Choroid plexus epithelial cell (primary cell): ENCODE measurements around the gene HDLBP.

Source experiments
- DNase-seq: peaks from one replicate; pipeline ENCODE4 v3.0.0-alpha.2; 2010; ENCODE audit warnings: low read depth
- H3K4me3 ChIP-seq: 2 replicates; pipeline ENCODE4 v1.5.1; 2011; ENCODE audit warnings: low read depth, mild to moderate bottlenecking, control low read depth, low read length, moderate library complexity
- TF ChIP-seq, protein P1 (sequence below): conservative IDR thresholded peaks from 2 replicates; pipeline ENCODE4 v1.5.1; 2011; ENCODE audit warnings: low read depth, mild to moderate bottlenecking, control low read depth, inconsistent platforms, low read length, moderate library complexity

Gene HDLBP

DNA sequence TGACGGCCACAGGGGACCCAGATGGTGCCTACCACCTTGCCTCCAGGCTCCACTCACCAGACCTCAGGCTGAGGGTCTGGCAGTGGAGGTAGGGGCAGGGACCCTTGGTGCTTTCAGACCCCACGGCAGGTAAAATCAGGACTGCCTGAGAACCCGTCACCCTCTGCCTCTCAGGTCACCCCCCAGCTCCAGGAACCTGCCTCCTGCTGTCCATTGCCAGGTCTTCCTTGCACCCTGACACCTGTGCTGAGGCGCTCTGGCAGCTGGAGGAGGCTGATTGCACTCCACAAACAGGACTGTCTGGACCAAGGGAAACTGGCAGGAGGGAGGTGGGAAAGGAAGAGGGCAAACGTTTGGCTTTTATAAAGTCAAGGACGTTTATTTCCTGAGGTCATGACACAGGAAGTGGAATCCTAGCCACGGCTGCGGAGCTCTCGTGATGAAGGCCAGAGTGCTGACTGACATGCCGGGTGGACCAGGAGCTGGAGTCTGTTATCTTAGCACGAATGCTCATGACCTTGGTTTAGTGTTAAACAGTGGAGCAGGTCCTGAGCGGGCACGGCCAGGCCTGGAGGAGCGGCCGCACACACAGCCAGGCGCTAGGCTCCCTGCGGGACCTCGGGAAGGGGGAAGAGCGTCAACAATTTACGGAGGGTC is 86.5 kb downstream of the HDLBP start:
- DNase-seq, result no peak
- no peak overlapping the region for H3K4me3 ChIP-seq
- TF ChIP-seq, protein P1, sequence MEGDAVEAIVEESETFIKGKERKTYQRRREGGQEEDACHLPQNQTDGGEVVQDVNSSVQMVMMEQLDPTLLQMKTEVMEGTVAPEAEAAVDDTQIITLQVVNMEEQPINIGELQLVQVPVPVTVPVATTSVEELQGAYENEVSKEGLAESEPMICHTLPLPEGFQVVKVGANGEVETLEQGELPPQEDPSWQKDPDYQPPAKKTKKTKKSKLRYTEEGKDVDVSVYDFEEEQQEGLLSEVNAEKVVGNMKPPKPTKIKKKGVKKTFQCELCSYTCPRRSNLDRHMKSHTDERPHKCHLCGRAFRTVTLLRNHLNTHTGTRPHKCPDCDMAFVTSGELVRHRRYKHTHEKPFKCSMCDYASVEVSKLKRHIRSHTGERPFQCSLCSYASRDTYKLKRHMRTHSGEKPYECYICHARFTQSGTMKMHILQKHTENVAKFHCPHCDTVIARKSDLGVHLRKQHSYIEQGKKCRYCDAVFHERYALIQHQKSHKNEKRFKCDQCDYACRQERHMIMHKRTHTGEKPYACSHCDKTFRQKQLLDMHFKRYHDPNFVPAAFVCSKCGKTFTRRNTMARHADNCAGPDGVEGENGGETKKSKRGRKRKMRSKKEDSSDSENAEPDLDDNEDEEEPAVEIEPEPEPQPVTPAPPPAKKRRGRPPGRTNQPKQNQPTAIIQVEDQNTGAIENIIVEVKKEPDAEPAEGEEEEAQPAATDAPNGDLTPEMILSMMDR, result no peak

DNA sequence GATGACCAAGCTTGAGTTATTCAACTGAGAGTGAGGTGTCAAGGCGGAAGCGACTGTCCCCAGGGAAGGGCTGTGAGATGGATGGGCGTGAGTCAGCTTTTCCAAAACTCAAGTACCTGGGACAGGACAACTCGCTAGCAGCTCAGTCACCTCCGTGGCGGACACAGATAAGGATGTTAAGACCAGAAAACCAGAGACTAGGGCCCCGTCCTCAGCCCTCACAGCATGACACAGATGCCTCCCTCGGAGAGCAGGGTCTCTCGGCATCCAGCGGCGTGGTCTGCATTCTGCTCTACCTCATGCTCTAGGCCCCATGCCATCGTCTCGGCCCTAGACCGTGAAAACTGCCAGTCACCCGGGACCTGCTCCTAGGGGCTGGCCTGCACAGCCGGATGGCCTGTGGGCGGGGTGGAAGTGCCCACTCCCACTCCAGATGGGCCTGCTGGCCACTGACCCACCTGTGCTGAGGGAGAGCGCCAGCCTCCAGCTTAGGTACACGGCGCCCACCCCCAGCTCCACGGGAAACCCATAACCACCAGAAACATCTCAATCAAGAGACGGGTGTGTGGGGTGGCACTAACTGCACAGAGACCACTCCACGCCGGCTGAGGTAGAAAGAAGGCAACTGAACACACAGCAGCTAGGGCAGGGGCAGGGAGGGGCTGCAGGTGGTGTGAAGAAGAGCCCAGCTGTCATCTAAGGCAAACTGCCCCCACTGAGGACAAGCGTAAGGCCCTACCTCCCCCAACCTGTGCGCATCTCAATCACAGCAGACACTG is 87.2 kb downstream of the HDLBP start:
- DNase-seq, result no peak
- H3K4me3 ChIP-seq, result no peak overlapping the region
- TF ChIP-seq, protein P1, result no peak

DNA sequence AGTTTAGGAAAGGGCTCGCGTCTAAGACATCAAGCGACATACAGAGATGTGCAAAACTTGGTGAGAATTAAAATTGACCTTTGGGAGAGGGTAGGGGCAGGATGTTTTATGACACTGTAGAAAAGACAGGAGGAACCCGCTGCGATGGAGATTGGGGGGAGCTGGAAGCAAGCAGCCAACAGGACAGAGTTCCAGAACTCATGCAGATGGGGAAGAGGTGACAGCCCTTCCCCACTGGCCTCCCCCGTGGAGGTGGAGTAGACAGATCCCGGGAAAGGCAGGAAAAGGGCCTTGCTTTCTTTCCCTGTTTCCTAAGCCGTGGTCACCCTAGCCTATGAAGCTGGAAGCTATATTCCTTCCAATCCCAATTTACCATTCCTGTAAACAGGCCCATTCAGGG is 87.9 kb downstream of the HDLBP start:
- H3K4me3 ChIP-seq, result no peak overlapping the region
- TF ChIP-seq, protein P1, result no peak
- no peak for DNase-seq

DNA sequence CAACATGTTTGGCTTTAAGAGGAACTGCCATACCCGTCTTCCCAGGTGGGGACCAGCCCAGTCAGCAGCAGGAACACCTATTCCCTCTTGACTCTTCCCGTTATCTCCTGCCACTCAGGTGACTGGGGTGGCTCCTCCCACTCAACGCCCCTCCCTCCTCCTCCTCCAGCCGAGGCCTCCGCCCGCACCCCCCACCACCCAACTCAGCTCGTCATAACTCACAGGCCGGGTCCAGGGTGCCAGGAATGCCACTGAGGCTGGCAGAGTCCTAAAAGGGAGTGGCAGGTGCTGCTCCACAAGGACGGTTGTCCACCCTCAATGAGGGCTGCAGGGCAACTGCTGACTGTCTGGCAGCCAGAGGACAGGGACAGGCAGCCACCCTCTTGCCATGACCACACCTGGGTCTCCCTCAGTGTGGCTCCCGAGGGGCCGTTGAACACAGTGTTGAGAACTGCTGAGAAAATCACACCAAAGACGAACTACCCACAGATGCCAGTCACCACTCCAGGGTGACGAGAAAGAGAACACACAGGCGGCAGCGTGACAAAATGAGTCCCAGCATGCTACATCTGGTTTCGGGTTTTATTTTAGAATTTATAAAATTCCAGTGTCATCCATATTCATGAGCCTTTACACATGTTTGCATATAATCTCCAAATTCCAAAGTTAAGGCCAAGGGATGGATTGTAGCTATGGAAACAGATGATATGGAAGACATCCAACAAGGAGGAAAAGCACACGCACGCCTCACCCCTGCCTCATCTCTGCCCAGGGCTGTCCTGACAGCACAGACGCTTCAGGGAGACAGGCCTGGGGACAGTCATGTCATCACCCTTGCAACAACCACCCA is 88.5 kb downstream of the HDLBP start:
- DNase-seq, result no peak
- TF ChIP-seq, protein P1, result no peak
- no peak overlapping the region for H3K4me3 ChIP-seq

DNA sequence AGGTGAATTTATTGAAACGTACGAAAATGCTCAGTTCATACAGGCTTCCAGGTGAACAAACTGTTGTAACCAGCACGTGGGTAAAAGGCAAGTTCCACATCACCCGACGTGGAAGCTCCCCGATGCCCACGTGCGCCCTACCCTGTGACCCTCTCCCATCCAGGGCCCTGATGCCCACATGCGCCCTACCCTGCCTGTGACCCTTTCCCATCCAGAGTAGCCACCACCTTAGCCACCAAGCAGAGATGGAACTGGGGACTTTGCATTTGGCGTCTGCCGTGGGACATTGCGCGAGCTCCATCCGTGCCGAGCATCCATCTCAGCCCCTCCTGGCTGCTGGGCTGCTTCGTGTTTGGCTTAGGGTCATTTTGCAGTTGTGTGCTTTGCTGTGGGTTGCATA is 89.5 kb downstream of the HDLBP start:
- no peak overlapping the region for H3K4me3 ChIP-seq
- DNase-seq, result no peak
- TF ChIP-seq, protein P1, result no peak

DNA sequence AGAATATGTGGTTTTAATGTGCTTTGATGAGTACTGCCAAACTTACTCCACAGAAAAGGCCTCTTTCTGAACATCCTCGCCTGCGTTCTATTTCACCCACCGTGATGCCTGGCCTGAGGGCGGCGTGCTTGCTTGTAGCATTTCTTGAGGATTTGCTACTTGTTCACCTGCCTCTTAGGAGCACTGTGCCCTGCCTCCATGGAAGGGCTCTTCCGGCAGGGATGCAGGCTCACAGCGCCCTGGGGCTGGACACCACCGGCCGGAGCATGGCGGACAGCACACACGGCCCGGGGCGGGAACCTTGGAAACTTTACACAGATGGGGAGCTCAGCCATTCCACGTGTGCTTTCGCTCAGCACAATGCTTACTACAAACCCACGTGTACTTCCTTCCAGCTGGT is 89.9 kb downstream of the HDLBP start:
- DNase-seq, result no peak
- no peak overlapping the region for H3K4me3 ChIP-seq
- TF ChIP-seq, protein P1, result no peak
